ENCODE measurements around the gene NR5A1. TPM values are rescaled to one million over a fixed set of nuclear protein-coding genes. Genes with fewer than 3 reads are reported as not detected.
A peak's percentile ranks its signal among the peaks of the same experiment; 100 is the strongest.

NR5A1 gene
- total and polyA plus RNA-seq, 2 of the 13 experiments (the other 11 are each of a cell fraction or from before 2014, with no cell fraction given): 28.9 to 44.7 TPM

DNA sequence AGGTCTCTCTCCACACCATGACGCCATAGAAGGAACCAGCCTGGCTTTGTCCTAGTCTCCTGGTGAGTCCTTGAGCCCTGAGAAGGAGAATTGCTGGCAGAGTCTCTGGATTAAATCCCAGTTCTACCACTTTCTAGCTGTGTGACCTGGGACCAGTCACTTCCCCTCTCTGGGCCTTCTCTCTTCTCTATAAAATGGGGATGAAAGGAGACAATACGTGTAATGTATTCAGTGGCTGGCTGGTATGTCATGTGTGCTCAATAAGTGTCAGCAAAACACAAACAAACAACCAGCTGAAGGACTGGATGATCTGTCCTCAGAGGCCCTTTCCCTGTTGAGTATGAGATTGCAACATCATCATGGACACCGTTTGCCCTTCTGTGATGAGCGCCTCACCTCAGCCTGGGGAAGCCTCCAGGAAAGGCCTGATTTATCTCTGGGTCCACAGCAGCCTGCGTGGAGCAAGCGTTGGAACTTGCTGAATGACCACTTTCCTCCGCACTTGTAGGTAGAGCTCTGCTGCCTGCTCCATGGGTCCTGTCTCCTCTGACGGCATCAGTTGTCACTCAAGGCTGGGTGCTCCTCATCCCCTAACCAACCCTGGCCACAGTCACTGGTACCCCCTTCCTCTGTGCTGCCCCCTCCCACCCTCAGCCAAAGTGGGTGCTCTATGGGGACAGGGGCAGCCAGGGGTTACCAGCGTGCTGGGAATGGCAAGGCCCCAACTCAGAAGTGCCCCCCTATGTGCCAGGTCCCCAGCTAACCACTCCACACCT is 3.6 kb upstream of the NR5A1 start (continued):
- TF ChIP-seq PBX2 (CRISPR knock-in tag; IDR thresholded peaks at IDR 0.05) (0 out of 2 replicates have a peak, but pooled peaks have one; percentile 14), IRX3 (CRISPR knock-in tag; IDR thresholded peaks at IDR 0.05; ENCODE audit: borderline replicate concordance, low read depth) (no peak; the same call in 1 of the 2 replicates), ZNF788 (CRISPR knock-in tag; IDR thresholded peaks at IDR 0.05; ENCODE audit: borderline replicate concordance) (0 out of 2 replicates have a peak, but pooled peaks have one; percentile 26), SYNCRIP (IDR thresholded peaks at IDR 0.05; ENCODE audit: insufficient read depth, low read depth, low read length) (no peak), PHF21A (CRISPR knock-in tag; IDR thresholded peaks at IDR 0.05) (peak; percentile 39; the same call in 1 of the 2 replicates), THYN1 (CRISPR knock-in tag; IDR thresholded peaks at IDR 0.05; ENCODE audit: borderline replicate concordance, low read depth) (no peak), ZNF598 (CRISPR knock-in tag; IDR thresholded peaks at IDR 0.05; ENCODE audit: borderline replicate concordance) (no peak), NR2C2 (CRISPR knock-in tag; IDR thresholded peaks at IDR 0.05; ENCODE audit: borderline replicate concordance) (peak; percentile 61; the same call in 1 of the 2 replicates), NRL (CRISPR knock-in tag; IDR thresholded peaks at IDR 0.05; ENCODE audit: borderline replicate concordance) (peak; percentile 36; the same call in 1 of the 2 replicates), ZKSCAN5 (CRISPR knock-in tag; IDR thresholded peaks at IDR 0.05) (no peak), ARID2 (CRISPR knock-in tag; IDR thresholded peaks at IDR 0.05; ENCODE audit: borderline replicate concordance) (no peak), GATAD2A (CRISPR knock-in tag; IDR thresholded peaks at IDR 0.05) (peak; percentile 87), NFYB (CRISPR knock-in tag; IDR thresholded peaks at IDR 0.05) (no peak), ZNF556 (CRISPR knock-in tag; IDR thresholded peaks at IDR 0.05; ENCODE audit: borderline replicate concordance) (no peak; the same call in 1 of the 2 replicates), SRY (CRISPR knock-in tag; IDR thresholded peaks at IDR 0.05) (no peak), ZNF7 (CRISPR knock-in tag; IDR thresholded peaks at IDR 0.05) (no peak), TSC22D2 (CRISPR knock-in tag; IDR thresholded peaks at IDR 0.05; ENCODE audit: borderline replicate concordance) (no peak), TEAD2 (CRISPR knock-in tag; IDR thresholded peaks at IDR 0.05) (no peak), DMAP1 (CRISPR knock-in tag; IDR thresholded peaks at IDR 0.05) (no peak), ZBTB25 (CRISPR knock-in tag; IDR thresholded peaks at IDR 0.05) (0 out of 2 replicates have a peak, but pooled peaks have one; percentile 22)
- TF ChIP-seq, protein P1, sequence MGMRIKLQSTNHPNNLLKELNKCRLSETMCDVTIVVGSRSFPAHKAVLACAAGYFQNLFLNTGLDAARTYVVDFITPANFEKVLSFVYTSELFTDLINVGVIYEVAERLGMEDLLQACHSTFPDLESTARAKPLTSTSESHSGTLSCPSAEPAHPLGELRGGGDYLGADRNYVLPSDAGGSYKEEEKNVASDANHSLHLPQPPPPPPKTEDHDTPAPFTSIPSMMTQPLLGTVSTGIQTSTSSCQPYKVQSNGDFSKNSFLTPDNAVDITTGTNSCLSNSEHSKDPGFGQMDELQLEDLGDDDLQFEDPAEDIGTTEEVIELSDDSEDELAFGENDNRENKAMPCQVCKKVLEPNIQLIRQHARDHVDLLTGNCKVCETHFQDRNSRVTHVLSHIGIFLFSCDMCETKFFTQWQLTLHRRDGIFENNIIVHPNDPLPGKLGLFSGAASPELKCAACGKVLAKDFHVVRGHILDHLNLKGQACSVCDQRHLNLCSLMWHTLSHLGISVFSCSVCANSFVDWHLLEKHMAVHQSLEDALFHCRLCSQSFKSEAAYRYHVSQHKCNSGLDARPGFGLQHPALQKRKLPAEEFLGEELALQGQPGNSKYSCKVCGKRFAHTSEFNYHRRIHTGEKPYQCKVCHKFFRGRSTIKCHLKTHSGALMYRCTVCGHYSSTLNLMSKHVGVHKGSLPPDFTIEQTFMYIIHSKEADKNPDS (CRISPR knock-in tag; IDR thresholded peaks at IDR 0.05): 0 out of 2 replicates have a peak, but pooled peaks have one; percentile 68
